NCI-H748 treated with DMSO at 0.1 percent for 48 hours (cell line): ENCODE results near the gene ELL3.
A peak's percentile ranks its signal among the peaks of the same experiment; 100 is the strongest.
"Not testable (repeated sequence)": the region's sequence is repeated elsewhere in the genome, so short reads cannot be mapped to it uniquely, and the experiment has no call there.

ENCODE experiments used
- DNase-seq: peaks from one replicate; lab custom pipeline; 2025; lab: John Stamatoyannopoulos, UW

Gene ELL3

GRCh38 chr15:43791993-43792760 lies 15.4 kb upstream of the ELL3 start, which contains the start of gene SERF2:
Gene SERF2 (plus strand): TSS chr15:43792320. CDS start chr15:43792377, 57 bp downstream.
- DNase-seq, result peak; percentile 83

DNA sequence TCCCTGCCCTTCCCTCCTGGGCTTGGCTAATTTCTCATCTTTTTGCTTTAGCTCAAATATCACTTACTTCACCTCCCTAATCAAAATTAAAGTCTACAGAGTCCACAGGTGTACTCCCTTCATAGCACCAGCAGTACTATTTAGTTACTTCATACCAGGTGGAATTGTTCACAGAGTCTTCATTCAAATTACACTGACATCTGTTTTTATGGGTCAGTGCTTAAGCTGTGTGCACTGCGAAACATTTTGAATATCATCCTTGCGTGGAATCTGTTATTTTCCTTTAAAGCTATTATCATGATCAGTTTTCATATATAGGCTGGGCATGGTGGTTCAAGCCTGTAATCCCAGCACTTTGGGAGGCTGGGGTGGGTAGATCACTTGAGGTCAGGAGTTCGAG lies 12.6 kb upstream of the ELL3 start:
- DNase-seq, result no peak

DNA sequence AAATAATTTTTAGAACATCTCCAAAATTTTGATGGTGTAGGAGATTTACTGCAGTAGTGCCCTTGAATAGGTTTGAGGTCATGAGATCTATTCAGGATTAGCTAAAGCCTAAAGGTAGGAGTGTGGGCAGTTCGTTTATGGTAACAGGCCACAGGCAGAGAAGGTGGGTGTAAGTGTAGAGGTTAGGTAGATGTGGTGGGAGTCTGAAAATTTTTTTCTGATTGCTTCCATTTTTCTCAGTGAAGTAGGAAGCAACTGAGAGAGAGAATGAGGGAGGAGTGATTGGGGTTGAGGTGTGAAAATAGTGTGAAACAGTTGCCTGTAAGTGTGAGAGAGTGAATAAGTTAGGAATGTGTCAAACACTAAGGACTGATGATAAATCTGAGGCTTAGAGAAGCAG lies 2.2 kb upstream of the ELL3 start:
- no peak for DNase-seq

DNA sequence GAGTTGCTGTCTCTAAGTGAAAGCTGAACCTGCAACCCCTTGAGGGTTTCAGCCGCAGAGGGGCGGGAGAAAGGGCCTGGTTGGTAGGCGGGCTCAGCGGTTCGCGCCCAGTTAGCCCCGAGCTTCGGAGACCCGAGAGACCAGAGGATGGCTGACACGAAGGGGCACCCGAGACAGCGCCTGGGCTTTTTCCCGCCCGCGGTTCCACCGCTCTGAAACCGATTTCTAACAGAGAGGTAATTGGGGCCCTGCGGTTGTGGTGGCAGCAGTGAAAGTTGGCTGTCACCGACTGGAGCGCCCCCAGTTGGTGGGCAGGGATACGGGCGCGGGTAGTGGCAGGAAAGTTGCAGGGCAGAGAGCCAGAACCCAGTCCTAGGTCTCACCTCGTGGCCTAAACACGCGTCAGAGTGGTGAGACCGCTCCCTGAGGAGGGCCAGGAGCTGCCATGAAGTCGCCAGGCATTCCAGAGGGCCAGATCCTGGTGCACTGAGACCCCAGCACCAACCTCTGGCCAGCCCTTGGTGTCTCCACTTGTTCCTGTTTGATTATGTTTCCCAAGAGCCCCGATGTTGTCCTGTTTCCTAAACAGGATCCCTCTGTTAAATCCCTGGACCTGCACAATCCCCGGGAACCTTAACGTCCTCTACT lies 625 bp upstream of the ELL3 start:
- peak; percentile 49 for DNase-seq

DNA sequence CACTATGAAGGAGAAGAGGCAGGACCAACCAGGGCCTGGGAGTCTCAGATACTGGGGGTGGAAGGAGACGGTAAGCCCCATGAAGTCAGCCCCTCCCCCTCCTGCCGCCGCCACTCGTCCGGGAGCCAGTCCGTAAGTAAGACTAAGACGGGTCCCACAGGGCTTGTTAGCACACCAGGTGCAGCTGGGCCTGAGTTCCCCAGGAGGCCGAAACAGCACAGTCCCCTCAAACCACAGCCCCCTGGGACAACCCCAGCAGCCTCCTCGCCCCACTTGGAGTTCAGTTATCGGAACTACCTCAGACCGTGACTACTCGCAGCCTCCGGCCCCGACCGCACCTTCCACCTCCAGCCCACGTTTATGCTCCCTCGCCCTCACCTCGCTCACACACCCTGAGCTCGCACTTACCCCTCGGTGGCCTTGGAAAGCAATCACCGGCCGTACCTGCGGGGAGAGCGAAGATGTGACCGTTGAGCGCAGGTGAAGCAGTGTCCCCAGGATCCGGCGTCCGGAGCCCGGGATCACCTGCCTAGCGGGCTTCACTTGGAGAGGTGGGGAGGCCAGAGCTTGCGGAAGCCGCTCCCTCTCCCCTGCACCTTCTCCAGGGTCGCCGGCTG lies 557 bp downstream of the ELL3 start:
- no peak for DNase-seq

GRCh38 chr15:43775411-43775965 lies 1.3 kb downstream of the ELL3 start:
- DNase-seq, result no peak

DNA sequence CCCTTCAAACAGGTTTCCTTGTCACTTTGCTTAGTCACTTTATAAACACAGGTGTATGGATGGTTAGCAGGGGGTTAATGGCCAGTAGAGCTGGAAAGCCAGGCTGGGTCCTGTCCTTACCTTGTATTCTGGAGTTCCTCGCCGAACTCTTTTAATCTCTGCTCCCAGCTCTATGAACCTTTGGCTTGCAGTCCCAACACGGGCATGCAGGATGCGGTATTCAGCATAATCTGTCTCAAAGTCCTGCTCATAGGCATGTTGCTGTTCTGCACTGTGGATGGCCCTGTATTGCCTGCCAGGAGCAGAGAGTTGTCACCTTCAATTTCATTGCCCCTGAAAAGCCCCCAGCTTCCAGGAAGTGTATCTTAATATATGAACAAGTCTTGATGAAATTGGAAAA lies 2.7 kb downstream of the ELL3 start:
- no peak for DNase-seq

- DNase-seq, result no peak
Measured at GRCh38 chr15:43772624-43773023, 4.1 kb downstream of the ELL3 start.

DNA sequence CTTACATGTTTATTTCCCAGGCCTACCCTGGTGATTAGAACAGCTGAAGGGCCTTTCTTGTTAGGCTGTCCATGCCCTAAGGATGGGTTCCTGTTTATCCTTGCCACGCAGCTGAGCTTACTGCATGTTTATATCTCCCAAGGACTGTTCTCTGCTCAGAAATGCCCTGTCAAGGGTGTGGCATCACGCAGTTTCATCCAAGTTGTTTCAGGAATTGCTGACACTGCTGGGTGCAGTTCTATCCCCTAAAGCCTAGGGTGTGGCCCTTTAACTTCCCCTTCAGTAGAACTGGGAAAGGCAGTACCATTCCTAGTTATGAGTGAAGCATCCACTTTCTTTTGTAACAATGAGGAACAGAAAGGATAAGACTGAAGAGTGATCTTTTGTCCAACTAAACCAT lies 5.0 kb downstream of the ELL3 start:
- no peak for DNase-seq

DNA sequence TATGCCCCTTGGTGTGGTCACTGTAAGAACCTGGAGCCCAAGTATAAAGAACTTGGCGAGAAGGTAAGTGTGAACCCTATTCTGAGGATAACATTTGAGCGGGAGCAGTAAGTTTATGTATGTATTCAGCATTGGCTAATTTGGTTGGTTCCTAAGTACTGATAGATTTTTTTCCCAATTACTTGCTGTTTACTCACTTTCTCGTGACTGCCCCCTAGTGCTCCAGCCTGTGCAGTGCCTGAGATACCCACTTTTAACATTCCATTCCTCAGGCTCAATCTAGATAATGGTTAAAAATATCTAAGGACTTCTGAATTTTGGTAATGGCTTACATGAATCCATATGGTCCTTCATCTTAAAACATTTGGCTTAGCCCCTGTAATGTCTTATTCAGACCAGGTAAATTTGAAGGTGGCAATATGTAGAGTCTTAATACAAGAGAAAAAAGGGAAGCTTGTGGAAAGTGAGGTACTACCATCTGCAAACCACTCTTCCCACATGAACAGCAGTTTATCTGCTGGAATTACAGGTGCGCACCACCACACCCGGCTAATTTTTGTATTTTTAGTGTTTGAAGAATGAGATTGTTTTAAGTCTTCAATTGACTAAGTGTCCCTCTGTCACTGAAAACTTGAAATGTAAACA lies 7.1 kb downstream of the ELL3 start:
- peak; percentile 5 for DNase-seq

DNA sequence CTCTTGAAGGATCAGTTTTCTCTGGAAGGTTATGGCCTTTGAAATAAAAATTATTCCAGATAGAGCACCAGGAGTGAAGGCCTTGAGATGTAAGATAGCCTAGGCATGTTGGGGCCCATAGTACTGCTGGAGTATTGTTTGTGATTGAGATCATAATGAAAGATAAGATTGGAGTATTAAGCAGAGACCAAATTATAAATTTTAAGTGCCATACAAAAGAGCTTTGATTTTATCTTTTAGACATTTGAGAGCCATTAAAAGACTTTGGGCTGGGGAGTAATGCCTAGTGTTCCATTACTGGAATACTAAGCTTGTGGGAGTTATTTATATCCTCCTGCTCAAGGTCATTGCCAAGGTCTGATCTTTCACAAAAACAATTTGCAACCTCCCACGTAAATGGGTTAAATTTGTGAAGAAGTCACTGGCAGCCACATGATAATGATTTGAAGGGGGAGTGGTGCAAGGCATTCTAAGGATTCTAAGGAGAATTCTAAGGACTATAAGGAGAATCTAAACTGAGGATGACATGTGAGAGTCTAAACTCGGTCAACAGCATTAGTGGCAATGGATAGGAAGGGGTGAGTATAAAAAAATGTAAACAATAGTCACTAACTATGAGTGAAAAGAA lies 12.8 kb downstream of the ELL3 start:
- DNase-seq, result no peak

GRCh38 chr15:43762824-43763223 lies 13.9 kb downstream of the ELL3 start:
- DNase-seq, result no peak

- no peak for DNase-seq
Measured at GRCh38 chr15:43751885-43752284, 24.9 kb downstream of the ELL3 start.

DNA sequence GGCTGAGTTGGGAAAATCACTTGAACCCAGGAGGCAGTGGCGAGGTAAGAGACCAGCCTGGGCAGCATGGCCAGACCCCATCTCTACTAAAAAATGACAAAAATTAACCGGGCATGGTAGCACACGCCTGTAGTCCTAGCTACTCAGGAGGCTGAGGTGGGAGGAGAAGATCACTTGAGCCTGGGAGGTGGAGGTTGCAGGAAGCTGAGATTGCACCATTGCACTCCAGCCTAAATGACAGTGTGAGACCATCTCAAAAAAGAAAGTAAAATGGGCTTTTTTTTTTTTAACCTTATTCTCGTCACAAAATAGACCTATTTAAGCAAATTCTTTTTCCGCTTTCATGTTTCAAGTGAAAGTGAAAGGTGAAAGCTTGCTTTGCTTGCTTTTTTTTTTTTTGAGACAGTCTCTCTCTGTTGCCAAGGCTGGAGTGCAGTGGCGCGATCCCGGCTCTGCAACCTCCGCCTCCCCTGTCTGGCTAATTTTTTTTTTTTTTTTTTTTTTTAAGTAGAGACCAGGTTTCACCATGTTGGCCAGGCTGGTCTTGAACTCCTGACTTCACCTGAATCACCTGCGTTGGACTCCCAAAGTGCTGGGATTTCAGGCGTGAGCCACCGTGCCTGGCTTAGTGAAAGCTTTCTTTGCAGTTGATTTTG lies 26.9 kb downstream of the ELL3 start:
- DNase-seq, result no peak

GRCh38 chr15:43748376-43748775 lies 28.4 kb downstream of the ELL3 start:
- no peak for DNase-seq

- not testable (repeated sequence) for DNase-seq
Measured at GRCh38 chr15:43746903-43747309, 29.9 kb downstream of the ELL3 start.

GRCh38 chr15:43746245-43746902 lies 30.4 kb downstream of the ELL3 start, which contains the start of gene PDIA3:
Gene PDIA3 (plus strand): TSS chr15:43746438. CDS start chr15:43746540, 102 bp downstream.
- peak; percentile 16 for DNase-seq

DNA sequence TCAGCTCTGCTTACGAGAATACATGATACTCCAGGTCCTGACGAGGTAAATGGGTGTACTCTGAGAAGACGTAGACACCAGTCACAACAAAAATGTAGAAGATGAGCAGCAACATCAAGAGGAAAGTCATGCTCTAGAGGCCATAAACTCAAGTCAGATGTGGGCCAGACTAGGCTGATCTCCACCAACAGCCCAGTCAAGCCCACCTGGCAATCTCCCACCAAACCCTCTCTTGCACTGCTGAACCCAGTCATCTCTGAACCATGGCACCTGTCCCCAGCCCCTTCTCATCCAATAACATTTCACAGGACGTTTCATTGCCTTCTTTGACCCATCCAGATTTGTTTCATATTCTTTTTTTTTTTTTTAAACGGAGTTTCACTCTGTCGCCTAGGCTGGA lies 41.4 kb downstream of the ELL3 start:
- DNase-seq, result no peak

DNA sequence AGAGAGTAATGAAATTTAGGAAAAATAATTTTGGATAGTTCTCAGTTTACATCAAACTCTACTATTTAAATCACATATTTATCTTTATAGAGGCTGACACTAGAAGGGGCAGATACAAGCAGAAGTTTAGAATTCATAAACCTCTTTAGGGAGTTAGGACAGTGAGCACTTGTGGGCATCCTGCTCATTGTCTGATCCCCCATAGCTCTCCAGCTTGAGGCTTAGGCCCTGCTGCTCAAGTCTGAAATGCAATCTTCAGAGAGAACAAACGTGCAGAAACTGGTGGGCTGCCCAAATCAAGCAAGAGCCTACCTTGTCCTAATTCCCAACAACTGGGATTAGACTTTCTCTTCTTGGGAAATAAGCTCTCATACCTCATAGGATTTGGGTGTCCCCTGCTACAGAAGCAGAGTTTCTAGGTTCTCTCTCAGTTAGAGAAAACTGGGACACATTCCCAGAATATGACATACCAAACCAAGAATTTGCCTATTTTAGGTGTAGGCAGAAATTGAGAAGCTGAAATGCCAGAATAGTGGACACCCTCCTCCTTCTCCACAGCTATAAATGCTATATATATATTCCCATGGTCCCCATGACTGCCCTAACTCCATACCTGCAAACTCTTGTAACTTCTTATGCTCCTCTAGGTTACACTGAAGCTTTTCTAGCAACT lies 48.6 kb downstream of the ELL3 start:
- not testable (repeated sequence) for DNase-seq

DNA sequence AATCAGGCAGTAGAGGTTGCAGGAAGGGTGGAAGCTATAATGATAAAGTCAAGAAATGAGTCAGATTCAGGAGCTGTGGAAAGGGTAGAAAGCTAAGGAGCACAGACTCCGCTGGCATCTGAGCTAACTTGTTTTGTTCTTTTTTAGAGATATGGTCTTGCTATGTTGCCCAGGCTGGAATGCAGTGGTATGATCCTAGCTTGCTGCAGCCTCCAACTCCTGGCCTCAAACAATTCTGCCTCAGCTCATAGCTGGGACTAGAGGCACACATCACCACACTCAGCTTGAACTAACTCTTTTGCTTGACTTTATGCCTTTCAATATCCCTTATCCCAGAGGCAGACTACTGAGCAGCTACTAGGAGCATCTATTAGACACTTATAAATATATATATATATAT lies 50.5 kb downstream of the ELL3 start:
- not testable (repeated sequence) for DNase-seq
